Measurements from ENCODE around the gene TWIST2.

The TWIST2 gene

DNA sequence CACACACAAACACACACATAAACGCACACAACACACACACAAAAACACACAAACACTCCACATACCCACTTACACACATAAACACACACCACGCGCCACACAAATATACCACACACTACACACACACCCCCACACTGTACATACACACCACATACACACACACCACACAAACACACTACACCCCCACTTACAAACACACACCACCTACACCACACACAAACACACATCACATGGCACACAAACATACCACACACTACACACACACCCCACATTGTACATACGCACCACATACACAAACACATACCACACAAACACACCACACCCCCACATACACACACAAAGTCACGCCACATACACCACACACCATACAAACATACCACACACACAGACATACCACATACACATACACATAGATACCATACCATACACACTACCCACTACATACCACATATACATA, 59.9 kb downstream of the TWIST2 start:
- DNase-seq, result no peak

GRCh38 chr2:238908960-238909951, 61.4 kb downstream of the TWIST2 start:
- DNase-seq, result no peak

DNA sequence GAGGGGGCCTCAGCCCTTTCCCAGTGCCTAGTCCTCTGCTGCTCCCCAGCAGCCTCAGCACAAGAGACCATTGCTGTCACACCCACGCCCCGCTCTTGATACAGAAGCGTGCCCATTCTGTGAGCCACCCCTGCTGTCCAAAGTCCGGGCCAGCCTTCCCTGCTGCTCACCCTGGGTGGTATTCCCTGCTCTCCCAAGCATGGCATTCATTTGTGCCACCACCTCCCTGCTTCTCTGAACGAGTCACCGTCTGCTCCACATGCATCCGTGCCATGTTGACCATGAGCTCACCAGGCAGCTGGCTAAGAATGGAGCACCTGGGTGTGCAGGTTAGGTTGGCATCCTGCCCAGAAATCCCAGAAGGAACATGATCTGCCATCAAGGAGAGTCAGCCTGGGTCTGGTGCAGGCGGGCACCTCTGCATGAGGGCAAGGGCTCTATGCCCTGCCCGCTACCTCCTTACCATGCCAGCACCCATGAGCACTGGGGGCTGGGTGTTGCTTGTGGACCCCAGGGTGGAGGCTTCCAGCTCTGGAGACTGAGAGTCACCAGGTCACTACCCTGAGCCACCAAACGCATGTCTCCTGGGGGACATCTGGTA, 63.0 kb downstream of the TWIST2 start:
- no peak for DNase-seq

DNA sequence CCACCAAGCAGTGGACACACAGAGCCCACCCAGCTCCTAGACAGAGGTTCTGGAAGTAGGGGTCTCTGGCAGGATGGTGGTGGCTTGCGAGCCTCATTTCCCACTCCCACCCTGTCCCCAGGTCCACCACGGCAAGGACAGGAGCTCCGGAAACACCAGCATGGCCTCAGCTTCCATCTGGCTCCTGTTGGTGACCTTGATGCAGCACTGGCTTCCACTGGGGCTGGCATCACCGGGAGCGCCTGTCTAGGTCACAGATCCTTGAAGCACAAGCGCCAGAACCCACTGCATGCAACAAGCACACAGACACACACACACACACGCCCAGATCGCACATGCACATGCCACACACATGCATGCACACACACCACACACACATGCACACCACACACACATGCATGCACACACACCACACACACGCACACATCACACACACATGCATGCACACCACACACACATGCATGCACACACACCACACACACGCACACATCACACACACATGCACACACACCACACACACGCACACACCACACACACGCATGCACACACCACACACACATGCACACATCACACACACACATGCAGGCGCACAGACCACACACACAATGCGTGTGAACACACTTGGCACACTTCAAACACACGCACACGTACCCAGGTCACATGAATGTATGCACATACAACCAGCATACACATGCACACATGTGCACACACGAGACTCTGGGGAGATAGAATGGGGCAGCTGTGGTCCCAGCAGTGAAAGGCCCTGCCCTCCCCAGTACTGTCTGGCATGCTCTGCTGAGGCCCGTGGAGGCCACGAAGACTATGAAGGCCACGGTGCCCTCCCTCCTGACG, 63.7 kb downstream of the TWIST2 start:
- no peak for DNase-seq

GRCh38 chr2:238912228-238912915, 64.5 kb downstream of the TWIST2 start:
- DNase-seq, result no peak

DNA sequence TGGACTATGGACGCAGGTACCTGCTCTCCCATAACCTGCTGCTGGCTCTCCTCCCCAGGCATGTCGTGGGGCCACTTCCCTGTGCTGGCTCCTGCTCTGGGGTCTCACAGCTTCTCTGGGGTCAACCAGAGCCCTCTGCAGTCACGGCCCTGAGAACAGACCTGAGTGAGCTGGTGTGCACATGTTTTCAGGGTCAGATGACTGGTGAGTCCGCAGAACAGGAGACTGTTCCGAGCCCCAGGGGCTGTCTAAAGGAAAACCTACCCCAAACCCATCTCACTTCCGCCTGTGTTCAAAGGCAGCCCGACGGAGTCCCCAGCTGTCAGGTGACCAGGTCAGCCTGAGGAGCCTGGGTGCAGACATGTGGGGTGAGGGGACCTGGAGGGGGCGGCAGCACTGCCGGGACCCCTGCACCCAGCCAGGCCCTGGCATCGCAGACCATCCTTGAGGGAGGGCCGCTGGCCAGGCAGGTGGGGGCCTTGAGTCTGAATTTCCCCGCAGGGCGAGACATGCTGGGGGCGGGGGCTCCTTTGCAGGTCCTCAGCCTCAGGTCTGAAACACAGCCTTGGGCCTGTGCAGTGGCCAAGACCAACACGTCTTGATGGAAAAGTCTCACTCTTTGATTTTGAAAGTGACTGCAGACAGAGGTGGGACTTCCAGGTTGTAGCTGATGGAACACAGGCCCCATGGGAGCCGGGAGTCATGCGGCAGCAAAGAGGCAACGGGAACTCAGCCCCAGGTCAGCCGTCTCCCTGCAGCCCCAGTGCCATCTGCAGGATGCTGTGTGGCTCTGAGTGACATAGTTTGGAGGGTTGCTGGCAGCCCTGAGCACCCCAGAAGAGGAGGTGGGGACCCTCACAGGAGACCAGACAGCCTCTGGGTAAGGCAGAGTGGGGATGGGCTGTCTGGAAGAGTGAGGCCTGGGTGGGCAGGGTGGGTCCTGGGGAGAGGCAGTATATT, 65.3 kb downstream of the TWIST2 start:
- DNase-seq, result no peak

GRCh38 chr2:238913931-238914647, 66.2 kb downstream of the TWIST2 start:
- no peak for DNase-seq

GRCh38 chr2:238914648-238915015, 66.7 kb downstream of the TWIST2 start:
- DNase-seq, result no peak

DNA sequence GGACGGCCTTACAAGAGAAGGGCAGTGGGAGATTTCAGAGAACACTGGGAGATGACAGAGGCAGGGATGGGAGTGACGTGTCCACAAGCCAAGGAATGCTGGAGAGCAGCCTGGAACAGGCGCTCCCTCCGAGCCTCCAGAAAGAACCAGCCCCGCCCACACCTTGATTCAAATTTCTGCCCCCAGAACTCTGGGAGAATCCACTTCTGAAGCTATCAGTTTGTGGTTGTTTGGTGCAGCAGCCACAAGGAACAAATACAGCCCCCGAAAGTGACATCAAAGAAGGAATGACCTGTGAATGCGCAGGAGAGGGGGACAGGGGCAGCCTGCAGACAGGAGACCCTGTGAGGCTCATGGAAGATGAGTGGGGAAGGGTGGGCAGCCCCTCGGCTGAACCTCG, 67.3 kb downstream of the TWIST2 start:
- DNase-seq, result no peak

GRCh38 chr2:238915596-238915995, 67.7 kb downstream of the TWIST2 start:
- no peak for DNase-seq

DNA sequence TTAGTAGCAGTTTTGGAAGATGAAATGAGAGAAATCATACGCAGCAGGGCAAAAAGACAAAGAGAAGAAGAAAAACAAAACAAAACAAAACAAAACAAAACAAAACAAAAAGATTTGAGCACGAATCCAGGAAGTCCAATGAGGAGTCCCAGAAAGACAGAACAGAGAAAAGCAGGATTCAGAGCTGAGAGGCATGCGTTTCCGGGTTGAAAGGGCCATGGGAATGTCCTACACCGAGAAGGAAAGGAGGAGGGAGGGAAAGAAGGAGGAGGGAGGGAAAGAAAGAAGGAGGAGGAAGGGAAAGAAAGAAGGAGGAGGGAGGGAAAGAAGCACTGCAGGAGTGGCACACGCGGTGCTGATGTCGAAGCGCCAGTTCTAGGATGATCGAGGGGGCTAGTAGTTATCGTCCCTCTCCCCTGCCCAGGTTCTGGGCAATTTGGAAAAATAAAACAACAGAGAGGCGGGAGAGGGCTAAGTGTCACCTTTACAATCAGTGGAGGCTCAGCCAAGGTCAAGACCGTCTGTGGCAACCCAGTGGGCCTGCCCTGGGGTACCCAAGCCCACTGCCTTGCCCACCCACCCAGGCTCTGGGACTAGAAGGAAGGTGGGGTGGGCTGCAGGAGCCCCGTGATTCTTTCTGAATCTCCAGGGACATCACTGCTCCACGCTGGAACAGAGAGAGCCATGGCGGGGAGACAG, 68.4 kb downstream of the TWIST2 start:
- DNase-seq, result no peak

DNA sequence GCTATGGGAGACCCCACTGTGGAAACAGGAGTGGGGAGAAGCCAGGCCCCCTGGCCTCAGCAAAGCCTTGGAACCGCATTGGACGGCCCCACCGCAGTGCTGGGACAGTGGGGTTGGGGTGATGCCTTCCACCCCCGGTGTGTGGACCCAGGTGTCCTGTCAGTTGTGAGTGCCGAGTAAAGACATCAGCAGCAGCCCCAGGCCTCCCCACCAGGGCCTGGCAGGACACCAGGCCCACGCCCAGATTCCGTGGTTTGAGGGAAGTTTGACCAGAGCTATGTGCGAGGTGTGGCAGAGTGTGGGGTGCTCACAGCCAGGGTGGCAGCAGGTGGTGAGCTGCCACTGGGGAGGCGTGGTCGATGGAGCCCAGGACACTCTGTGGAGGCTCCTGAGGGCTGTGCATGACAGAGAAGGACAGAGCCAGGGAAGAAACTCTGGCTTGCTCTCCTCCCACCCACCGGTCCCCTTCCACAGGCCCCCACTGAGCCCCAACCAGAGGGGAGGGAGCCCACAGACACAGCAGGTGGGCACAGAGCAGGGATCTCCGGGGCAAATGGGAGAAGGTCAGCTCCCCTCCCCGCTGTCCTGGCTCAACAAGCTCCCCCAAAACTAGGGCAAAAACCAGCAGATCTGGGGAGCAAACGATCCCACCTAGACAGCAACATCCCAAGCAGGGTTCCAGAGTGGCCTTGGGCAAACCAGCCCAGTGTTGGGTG, 69.1 kb downstream of the TWIST2 start:
- DNase-seq, result no peak

- no peak for DNase-seq
Measured at GRCh38 chr2:238919307-238919706, 71.4 kb downstream of the TWIST2 start.

DNA sequence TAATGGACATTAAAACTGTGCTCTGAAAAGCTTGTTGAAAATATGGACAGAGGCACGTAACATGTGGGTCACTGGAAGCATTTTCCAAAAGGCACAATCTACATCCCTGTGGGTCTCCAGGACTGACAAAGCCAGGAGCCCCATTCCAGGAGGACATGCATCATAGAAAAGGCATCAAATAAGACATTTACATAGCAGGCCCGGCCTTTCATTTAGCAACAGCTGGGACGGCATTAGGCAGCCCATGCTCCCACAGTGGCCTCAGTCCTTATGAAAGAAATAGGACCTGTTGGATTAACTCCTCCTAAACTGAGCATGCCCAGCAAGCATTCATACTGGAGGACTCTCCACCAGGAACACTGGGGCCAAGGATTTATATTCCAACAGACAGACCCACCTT, 72.2 kb downstream of the TWIST2 start:
- no peak for DNase-seq

DNA sequence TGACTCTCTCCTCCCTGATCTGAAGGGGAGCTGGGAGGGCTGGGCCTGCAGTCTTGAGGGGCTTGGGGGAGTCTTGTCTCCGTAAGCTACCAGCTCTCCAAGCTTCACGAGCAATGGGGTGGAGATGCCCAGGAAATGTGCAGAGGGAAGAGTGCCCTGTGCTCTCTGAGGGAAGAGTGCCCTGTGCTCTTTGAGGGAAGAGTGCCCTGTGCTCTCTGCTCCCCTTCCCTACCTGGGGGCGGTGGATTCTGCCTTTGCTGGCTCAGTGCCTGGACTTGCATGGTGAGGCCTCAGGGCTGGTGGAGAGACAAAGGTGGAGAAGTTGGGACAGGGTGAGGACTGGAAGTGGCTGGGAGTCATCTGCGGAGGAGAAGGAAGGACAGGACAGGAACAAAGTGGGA, 72.7 kb downstream of the TWIST2 start:
- no peak for DNase-seq

- DNase-seq, result no peak
Measured at GRCh38 chr2:238921259-238921658, 73.4 kb downstream of the TWIST2 start.

DNA sequence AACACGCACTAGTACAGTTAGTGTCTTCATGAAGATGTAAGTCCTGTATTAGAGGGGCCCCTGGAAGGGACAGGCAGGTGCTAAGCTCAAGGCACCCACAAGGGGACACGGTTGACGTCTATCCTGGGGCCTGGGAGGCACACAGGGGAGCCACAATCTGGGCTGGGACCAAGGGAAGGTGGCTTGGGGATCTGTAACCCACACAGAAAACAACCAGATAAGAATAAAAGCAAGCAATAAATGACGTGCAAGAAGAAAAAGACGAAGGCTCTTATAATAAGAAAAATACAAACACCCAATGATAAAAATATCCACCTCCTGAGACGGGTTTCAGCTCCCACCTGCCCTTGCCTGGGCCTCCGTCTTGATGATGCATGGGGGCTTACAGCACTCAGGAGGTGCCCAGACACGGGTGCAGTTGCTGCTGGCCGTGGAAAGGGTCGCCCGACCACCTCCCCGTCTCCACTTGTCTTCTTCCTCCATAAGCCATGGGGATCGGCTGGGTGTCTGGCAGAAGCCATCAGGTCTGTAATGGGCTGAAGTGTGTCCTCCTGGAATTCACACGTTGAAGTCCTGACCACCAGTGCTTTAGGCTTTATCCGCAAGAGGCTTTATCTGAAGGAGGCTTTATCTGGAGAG, 73.9 kb downstream of the TWIST2 start:
- DNase-seq, result no peak

- DNase-seq, result no peak
Measured at GRCh38 chr2:238922435-238922834, 74.5 kb downstream of the TWIST2 start.

DNA sequence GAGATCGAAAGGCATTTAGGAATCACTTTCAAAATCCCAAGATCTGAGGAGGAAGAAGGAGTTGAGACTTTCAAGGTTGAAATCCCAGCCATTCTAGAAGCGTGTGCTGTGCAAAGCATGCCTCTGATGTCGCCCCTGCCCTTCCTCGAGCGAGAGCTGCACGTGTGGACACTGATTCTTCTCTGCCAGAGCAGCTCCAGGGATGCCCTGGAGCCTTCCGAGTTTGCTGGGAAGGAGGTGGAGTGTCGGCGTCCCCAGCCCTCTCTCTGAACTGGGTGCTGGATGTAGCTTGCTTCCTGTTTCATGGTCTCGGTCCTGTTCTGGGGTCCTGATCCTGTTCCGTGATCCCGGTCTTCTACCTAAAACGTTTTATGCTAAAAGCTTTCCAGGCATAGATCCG, 76.1 kb downstream of the TWIST2 start:
- DNase-seq, result no peak

Data from islet precursor cell (in vitro differentiated cells).